H9 (cell line): ENCODE measurements around the gene CDH22. TPM values are rescaled to one million over a fixed set of nuclear protein-coding genes. Genes with fewer than 3 reads are reported as not detected.

Experiments
- DNase-seq: peaks from one replicate; pipeline ENCODE4 v3.0.0-alpha.2; 2017
- H2AFZ ChIP-seq: one replicate; pipeline ENCODE4 v1.6.1; 2013; ENCODE audit warnings: mild to moderate bottlenecking, low read length, control low read depth, moderate library complexity
- H2AK5ac ChIP-seq: 2 replicates; pipeline ENCODE4 v1.6.1; 2013; ENCODE audit warnings: low read length, control low read depth, mixed read lengths; ENCODE audit not compliant: insufficient read length
- H2BK120ac ChIP-seq: one replicate; pipeline ENCODE4 v1.6.1; 2013; ENCODE audit warnings: low read depth, mild to moderate bottlenecking, low read length, control low read depth, inconsistent platforms; ENCODE audit not compliant: poor library complexity, severe bottlenecking
- H2BK12ac ChIP-seq: 2 replicates; pipeline ENCODE4 v1.6.1; 2013; ENCODE audit warnings: low read length, control low read depth, mixed read lengths, low read depth; ENCODE audit not compliant: insufficient read length
- H2BK15ac ChIP-seq: 2 replicates; pipeline ENCODE4 v1.6.1; 2013; ENCODE audit warnings: low read depth, low read length, control low read depth
- H2BK20ac ChIP-seq: one replicate; pipeline ENCODE4 v1.6.1; 2013; ENCODE audit warnings: low read depth, mild to moderate bottlenecking, low read length, control low read depth, inconsistent platforms; ENCODE audit not compliant: poor library complexity, severe bottlenecking
- H2BK5ac ChIP-seq: 2 replicates; pipeline ENCODE4 v1.6.1; 2013; ENCODE audit warnings: low read length, control low read depth, mixed read lengths; ENCODE audit not compliant: insufficient read length
- H3K14ac ChIP-seq: 2 replicates; pipeline ENCODE4 v1.6.1; 2013; ENCODE audit warnings: low read length, control low read depth; ENCODE audit not compliant: insufficient read depth
- H3K18ac ChIP-seq: 2 replicates; pipeline ENCODE4 v1.6.1; 2013; ENCODE audit warnings: low read depth, mild to moderate bottlenecking, mixed read lengths, low read length, control low read depth; ENCODE audit not compliant: insufficient read length
- H3K23ac ChIP-seq: 2 replicates; pipeline ENCODE4 v1.6.1; 2013; ENCODE audit warnings: low read length, control low read depth, mixed read lengths, low read depth; ENCODE audit not compliant: insufficient read length
- H3K23me2 ChIP-seq: 2 replicates; pipeline ENCODE4 v1.6.1; 2013; ENCODE audit warnings: low read depth, mild to moderate bottlenecking, mixed read lengths, low read length, control low read depth; ENCODE audit not compliant: insufficient read length, poor library complexity, severe bottlenecking
- H3K27ac ChIP-seq: 2 replicates; pipeline ENCODE4 v1.5.1; 2013; ENCODE audit warnings: low read length, control low read depth, mixed read lengths, low read depth; ENCODE audit not compliant: insufficient read length
- H3K27me3 ChIP-seq: 2 replicates; pipeline ENCODE4 v1.6.1; 2013; ENCODE audit warnings: low read length, control low read depth, inconsistent platforms; ENCODE audit not compliant: insufficient read depth
- H3K4ac ChIP-seq: 2 replicates; pipeline ENCODE4 v1.6.1; 2013; ENCODE audit warnings: low read depth, mild to moderate bottlenecking, control low read depth, inconsistent platforms, low read length, moderate library complexity
- H3K4me1 ChIP-seq: 2 replicates; pipeline ENCODE4 v1.6.1; 2013; ENCODE audit warnings: low read length, control low read depth, inconsistent platforms; ENCODE audit not compliant: insufficient read depth
- H3K4me2 ChIP-seq: 2 replicates; pipeline ENCODE4 v1.6.1; 2013; ENCODE audit warnings: low read length, control low read depth, mixed read lengths; ENCODE audit not compliant: insufficient read length, insufficient read depth
- H3K56ac ChIP-seq: 2 replicates; pipeline ENCODE4 v1.6.1; 2013; ENCODE audit warnings: low read depth, mild to moderate bottlenecking, mixed read lengths, low read length, control low read depth; ENCODE audit not compliant: insufficient read length
- H3K79me1 ChIP-seq: 2 replicates; pipeline ENCODE4 v1.6.1; 2013; ENCODE audit warnings: low read depth, mild to moderate bottlenecking, moderate library complexity, low read length, control low read depth, inconsistent platforms; ENCODE audit not compliant: insufficient read depth, poor library complexity, severe bottlenecking
- H3K79me2 ChIP-seq: 2 replicates; pipeline ENCODE4 v1.6.1; 2013; ENCODE audit warnings: low read length, control low read depth, inconsistent platforms; ENCODE audit not compliant: insufficient read depth
- H3K9ac ChIP-seq: 2 replicates; pipeline ENCODE4 v1.6.1; 2013; ENCODE audit warnings: low read length, control low read depth, mixed read lengths; ENCODE audit not compliant: insufficient read length; ENCODE audit errors: extremely low read depth
- H3K9me3 ChIP-seq: one replicate; pipeline ENCODE4 v1.6.1; 2013; ENCODE audit warnings: low read depth, low read length, inconsistent platforms; ENCODE audit not compliant: control insufficient read depth
- H3T11ph ChIP-seq: one replicate; pipeline ENCODE4 v1.6.1; 2013; ENCODE audit warnings: mild to moderate bottlenecking, low read length, control low read depth, inconsistent platforms
- H4K20me1 ChIP-seq: one replicate; pipeline ENCODE4 v1.6.1; 2013; ENCODE audit not compliant: control insufficient read depth, insufficient read length, insufficient read depth
- H4K5ac ChIP-seq: 2 replicates; pipeline ENCODE4 v1.6.1; 2013; ENCODE audit warnings: low read depth, mild to moderate bottlenecking, mixed read lengths, low read length, control low read depth; ENCODE audit not compliant: insufficient read length
- H4K8ac ChIP-seq: replicated peaks from 2 replicates; pipeline ENCODE4 v1.6.1; 2013; ENCODE audit warnings: low read length, control low read depth, mixed read lengths, low read depth; ENCODE audit not compliant: insufficient read length
- H4K91ac ChIP-seq: 2 replicates; pipeline ENCODE4 v1.6.1; 2013; ENCODE audit warnings: low read depth, mild to moderate bottlenecking, moderate library complexity, mixed read lengths, low read length, control low read depth; ENCODE audit not compliant: insufficient read length
- H3K27ac Mint-ChIP-seq, 3 experiments: 2 replicates in 2 of 3; 3 replicates in 1 of 3; pipeline ENCODE4 v1.8.0; 2020 to 2021; ENCODE audit warnings: mixed read lengths in 3 of 3, mild to moderate bottlenecking in 1 of 3, moderate library complexity in 1 of 3
- H3K27me3 Mint-ChIP-seq: 2 replicates; pipeline ENCODE4 v1.8.0; 2021; ENCODE audit warnings: low read depth, mild to moderate bottlenecking, moderate library complexity, mixed read lengths
- H3K36me3 Mint-ChIP-seq, 3 experiments: 2 replicates in 2 of 3; 3 replicates in 1 of 3; pipeline ENCODE4 v1.8.0; 2020 to 2021; ENCODE audit warnings: low read depth in 3 of 3, mixed read lengths in 3 of 3; ENCODE audit not compliant: insufficient read depth in 1 of 3
- H3K4me1 Mint-ChIP-seq, 2 experiments: 2 replicates each; pipeline ENCODE4 v1.8.0; 2020; ENCODE audit warnings: mixed read lengths in 2 of 2
- H3K4me3 Mint-ChIP-seq, 2 experiments: 2 replicates in 1 of 2; 3 replicates in 1 of 2; pipeline ENCODE4 v1.8.0; 2020 to 2021; ENCODE audit warnings: mild to moderate bottlenecking in 2 of 2, mixed read lengths in 2 of 2, moderate library complexity in 1 of 2
- H3K9me3 Mint-ChIP-seq, 2 experiments: 2 replicates in 1 of 2; 3 replicates in 1 of 2; pipeline ENCODE4 v1.8.0; 2020; ENCODE audit warnings: mild to moderate bottlenecking in 2 of 2, mixed read lengths in 2 of 2, moderate library complexity in 1 of 2
- CTCF ChIP-seq: fragments of 200-600 bp; sonication (generic); conservative IDR thresholded peaks from 3 replicates; pipeline ENCODE4 v1.8.0; 2021; ENCODE audit warnings: antibody characterized with exemption, mild to moderate bottlenecking
- WGBS: extraction: QIAGEN DNeasy Blood & Tissue Kit; methylation state at CpG from one replicate; pipeline ENCODE4 v1.1.7; 2013; ENCODE audit warnings: missing lambda C conversion rate, low lambda C conversion rate, mixed read lengths; ENCODE audit not compliant: insufficient read length; ENCODE audit errors: extremely low coverage; 5-methylcytosine and 5-hydroxymethylcytosine counted together
- total RNA-seq: library from RNA; stranded (reverse); gene quantifications from 2 replicates; pipeline ENCODE4 v1.2.1, GENCODE V29; 2021

The CDH22 gene
- total RNA-seq, 1 experiment from 2014 or later, result not detected

- no peak overlapping the region for H3K56ac ChIP-seq
Observed at GRCh38 chr20:46134716-46135115, 173.6 kb downstream of the CDH22 start.

More at GRCh38 chr20:46134716-46135115, 173.6 kb downstream of the CDH22 start:
- no peak for DNase-seq
- H3K4me1 Mint-ChIP-seq, result peaks cover 21 to 36% of the 10 kb centered on the region in 2 experiments
- Histone ChIP-seq H4K8ac (no peak overlapping the region), H3K18ac (no peak overlapping the region), H2BK15ac (no peak overlapping the region), H2BK5ac (no peak overlapping the region), H3T11ph (no peak overlapping the region), H3K27ac (no peak overlapping the region), H4K20me1 (no peaks in the 10 kb centered on the region), H2AFZ (no peak overlapping the region), H3K79me1 (no peaks in the 10 kb centered on the region), H3K9me3 (no peaks in the 10 kb centered on the region), H3K9ac (no peak overlapping the region), H4K5ac (no peak overlapping the region), H2AK5ac (no peak overlapping the region), H2BK20ac (no peak overlapping the region), H3K4ac (no peak overlapping the region), H3K23ac (no peak overlapping the region), H2BK12ac (no peak overlapping the region), H3K79me2 (no peaks in the 10 kb centered on the region), H3K23me2 (no peaks in the 10 kb centered on the region), H4K91ac (no peak overlapping the region), H2BK120ac (no peak overlapping the region), H3K4me1 (no peaks in the 10 kb centered on the region), H3K14ac (no peak overlapping the region), H3K27me3 (no peaks in the 10 kb centered on the region), H3K4me2 (no peak overlapping the region)
- no peaks in the 10 kb centered on the region for H3K36me3 Mint-ChIP-seq
- peaks cover 39% of the 10 kb centered on the region for H3K27me3 Mint-ChIP-seq
- no peak overlapping the region for H3K4me3 Mint-ChIP-seq
- H3K9me3 Mint-ChIP-seq, result no peaks in the 10 kb centered on the region
- no peak for TF ChIP-seq CTCF
- WGBS, result no CpG with 5 or more reads among the region's 7 CpGs
- H3K27ac Mint-ChIP-seq, result no peak overlapping the region
